GM18502 (cell line): Measurements from ENCODE around the gene SIRT2.
"Not testable (repeated sequence)": the region's sequence is repeated elsewhere in the genome, so short reads cannot be mapped to it uniquely, and the experiment has no call there.

Source experiments
- ATAC-seq: cut with Tn5 transposase; IDR thresholded peaks from one replicate; pipeline ENCODE4 v1.9.1; 2021; ENCODE audit warnings: mild to moderate bottlenecking; ENCODE audit not compliant: unreplicated experiment, poor library complexity

SIRT2 gene

DNA sequence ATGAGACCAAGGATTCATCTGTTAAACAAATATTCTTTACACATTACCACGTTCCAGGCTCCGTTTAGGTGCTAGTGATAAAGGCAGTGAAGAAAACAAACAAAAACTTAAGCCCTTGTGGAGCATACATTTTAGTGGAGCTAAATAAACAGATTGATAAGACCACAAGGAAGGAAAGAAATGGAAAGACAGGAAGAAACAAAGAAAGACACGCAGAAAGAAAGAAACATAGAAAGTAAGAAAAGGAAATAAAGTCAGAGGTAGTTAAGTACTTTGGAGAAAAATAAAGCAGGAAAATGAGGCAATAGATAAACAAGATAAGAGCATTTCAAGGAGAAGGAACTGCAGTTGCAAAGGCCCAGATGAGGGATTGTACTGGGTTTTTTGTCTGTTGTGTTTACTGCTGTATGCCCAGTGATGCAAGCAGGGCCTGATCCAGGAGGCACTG lies 1.3 kb upstream of the SIRT2 start:
- no peak for ATAC-seq

DNA sequence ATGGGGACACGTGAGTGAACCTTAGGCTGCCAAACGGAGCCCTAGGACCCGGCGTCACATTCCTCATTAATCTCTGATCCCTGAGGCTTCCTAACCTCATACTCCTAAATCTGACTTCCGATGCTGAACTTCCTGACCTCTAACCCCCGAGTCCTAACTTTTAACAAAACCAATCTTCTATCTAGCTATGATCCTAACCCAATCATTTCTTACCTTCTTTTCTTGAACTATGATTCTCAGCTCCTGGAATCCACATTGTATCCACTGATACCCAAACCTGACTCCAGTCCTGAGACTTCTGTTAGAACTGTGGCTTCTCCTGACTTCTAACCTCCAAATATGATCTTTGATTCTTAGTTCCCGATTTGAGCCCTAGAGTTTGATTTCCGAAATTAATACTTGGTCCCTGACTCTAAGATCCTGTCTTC lies 798 bp upstream of the SIRT2 start:
- no peak for ATAC-seq

DNA sequence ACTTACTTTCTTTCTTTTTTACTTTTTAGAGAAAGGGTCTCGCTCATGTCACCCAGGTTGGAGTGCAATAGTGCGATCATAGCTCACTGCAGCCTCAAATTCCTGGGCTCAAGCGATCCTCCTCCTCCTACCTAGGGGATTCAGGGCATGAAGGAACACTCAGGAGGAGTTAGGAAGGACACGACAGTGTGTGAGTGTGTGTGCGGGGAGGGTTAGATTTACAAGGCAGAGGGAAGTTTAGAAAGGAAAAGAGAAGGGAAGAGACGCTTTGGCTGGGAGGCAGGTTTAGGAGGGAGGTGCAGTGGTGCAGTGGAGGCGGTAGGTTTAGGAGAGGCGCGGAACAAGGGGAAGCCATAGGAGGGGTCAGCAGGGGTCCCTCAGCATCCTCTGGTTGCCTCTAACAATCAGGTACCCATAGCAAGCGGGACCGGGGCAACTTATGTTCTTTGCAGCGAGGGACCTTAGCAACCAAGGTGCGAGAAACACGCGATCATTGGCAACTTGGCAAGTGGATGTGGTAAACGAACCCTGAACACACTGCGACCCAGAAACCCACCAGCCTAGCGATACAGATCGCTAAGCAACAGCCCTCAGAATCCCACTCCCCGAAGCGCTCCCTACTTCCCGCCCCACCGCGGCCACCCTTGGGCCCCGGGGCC lies 501 bp downstream of the SIRT2 start:
- no peak for ATAC-seq

DNA sequence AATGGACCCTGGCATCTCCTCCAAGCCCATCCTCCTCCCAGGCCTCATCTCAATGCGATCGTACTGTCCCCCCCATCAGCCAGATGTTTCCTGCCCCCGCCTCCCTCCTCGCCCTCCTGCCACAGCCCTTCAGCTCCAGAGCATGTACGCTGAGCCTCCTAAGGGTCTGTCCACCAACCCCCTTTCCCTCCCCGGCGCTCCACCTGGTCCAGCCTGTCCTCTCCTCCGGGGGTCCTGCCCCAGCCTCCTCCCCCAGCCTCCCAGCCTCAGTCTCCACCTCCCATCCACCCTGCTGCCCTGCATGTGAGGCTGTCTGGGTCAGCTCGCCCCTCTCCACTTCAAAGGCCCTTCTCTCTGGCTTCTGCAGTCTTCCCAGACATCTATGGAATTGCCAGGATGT lies 4.5 kb downstream of the SIRT2 start:
- no peak for ATAC-seq

GRCh38 chr19:38893341-38893771 lies 6.1 kb downstream of the SIRT2 start:
- no peak for ATAC-seq

DNA sequence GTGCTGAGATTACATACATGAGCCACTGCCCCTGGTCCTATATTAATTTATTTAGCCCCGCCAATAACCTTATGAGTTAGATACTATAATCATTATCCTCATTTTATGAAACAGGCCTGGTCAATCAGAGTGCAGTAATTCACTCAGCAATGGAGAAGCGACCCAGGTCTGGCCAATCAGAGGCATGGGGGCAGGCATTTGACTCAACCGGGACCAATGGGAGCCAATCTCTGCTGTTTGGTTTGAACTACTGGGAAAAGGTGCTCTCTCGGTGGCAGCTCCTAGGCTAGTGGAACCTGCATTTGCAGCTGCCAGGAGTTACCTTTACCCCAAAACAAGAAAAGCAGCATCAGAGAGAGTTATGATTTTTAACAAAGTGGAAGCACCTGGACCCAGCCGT lies 6.6 kb downstream of the SIRT2 start:
- no peak for ATAC-seq

- no peak for ATAC-seq
Observed at GRCh38 chr19:38891771-38892170, 7.6 kb downstream of the SIRT2 start.

DNA sequence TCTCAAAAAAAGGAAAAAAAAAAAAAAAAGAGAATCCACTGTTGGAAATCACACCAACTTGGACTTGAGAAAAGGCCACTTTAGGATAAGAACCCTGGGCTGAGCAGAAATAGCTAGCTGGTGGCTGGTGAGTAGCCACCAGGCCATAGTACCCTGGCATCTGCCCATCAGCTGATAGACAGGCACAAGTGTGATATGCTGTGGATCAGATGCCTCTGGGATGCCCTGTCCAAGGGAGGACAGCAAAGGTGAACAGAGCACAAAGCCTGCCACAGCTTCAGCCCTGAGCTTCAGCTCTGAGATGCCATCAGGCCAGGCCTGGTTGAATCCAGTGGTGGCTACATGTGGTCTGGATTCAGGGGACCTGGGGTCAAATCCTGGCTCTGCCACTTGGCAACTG lies 8.7 kb downstream of the SIRT2 start:
- no peak for ATAC-seq

DNA sequence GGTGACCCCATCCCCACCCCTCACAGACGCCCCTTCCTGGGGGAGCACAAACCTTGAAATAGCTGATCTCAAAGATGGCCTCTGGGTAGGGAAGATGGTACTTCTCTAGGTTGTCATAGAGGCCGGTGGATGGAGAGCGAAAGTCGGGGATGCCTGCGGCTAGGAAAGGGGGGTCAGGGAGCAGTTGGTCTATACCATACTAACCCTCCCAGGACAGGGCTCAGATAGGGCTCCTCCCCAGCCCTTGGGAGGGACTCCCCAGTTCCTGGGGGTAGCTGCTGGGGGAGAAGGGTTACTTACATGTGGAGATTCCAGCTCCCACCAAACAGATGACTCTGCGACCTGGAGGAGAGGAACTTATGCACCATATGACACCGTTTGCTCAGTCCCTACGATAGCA lies 9.6 kb downstream of the SIRT2 start:
- no peak for ATAC-seq

DNA sequence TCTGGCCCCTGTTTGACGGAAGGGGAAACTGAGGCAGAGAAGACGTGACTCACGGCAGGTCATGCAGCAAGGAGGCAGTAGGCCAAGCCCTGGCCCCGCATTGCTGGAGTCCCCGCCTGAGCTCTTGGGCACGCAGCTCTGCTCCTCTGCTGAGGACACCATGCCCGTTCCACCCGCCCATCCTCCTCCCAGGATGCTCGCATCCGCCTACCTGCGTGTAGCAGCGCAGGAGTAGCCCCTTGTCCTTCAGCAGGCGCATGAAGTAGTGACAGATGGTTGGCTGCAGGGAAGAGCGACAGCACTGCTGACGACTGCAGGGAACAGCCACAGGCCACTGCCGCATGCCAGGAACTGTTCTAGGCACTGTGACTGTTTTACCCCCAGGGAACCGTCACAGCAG lies 10.5 kb downstream of the SIRT2 start:
- no peak for ATAC-seq

GRCh38 chr19:38884691-38885090 lies 14.7 kb downstream of the SIRT2 start:
- ATAC-seq: not testable (repeated sequence)

DNA sequence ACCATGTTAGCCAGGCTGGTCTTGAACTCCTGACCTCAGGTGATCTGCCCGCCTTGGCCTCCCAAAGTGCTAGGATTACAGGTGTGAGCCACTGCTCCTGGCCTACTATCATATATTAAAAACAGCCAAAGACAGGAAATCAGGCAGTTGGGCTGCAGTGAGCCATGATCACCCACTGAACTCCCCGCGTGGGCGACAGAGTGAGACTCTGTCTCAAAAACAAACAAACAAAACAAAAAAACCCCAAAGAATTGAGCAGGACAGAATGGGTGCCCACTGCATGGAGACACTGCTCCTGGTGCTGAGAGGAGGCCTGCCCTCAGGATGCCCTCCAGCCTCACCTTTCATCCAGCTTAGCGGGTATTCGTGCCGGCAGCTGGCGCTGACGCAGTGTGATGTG lies 16.1 kb downstream of the SIRT2 start:
- no peak for ATAC-seq

DNA sequence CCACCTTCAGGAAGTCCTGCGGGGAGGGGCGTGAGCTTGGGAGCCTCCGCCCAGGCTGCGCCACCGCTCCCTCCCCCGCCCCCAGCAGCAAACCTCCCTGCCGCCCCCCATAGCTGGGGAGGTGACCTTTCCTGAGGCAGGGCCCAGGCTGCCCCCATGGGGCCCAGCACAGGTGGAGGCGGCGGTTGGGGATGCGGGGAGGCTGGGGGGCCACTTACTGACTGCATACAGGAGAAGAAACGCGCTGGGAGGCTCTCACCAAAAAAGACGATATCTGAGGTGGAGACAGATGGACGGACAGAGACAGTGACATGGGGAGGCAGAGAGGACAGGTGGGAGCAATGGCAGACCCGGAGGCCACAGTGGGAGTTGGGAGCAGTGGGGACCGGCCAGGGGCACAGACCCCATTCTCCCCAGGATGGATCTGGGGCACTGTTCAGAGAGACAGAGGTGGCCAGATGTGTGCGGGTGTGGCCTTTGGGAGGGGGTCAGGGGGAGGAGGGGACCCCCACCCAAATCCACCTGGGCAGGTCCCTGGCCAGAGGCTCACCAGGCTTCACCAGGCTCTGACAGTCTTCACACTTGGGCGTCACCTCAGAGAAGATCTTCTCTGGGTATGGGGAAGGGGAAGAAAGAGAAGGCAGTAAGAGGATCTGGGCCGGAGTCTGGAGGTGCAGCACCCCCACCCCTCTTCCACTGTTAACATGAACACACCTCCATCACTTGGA lies 18.4 kb downstream of the SIRT2 start:
- ATAC-seq: no peak

DNA sequence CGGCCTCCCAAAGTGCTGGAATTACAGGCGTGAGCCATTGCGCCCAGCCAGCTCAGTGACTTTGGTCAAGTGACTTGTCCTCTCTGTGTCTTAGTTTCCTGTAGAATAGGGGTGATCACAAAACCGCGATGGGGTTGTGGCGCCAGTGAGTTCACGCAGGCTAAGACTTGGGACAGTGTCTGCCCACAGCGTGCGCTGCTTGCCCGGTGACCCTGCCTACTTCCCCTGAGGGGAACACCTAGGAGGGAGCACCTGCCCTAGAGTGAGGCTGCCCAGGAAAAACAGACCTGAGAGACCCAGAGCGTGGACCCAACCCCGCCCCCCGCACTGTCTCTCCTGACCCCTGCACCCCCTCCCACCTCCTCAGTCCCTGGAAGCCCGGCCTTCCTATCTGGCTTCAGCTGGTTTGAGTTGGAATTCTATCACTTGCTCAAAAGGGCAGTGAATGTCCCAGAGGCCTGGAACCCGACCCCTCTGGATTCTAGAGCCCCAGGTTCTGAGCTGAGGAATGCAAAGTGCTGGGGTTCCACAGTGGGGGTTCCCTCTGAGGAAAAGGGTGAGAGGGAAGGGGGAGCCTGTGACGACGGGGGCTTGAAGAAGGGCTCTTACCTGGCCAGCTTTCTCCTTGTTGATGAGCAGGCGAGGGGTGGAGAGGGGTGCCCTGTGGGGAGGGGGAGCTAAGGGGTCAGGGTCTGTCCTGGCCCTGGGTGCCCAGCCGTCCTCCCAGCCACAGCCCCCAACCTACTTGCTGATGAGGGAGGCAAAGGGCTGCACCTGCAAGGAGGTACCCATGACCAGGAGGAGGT lies 19.1 kb downstream of the SIRT2 start:
- ATAC-seq: no peak

- ATAC-seq: no peak
Observed at GRCh38 chr19:38879400-38879751, 20.0 kb downstream of the SIRT2 start.

- no peak for ATAC-seq
Observed at GRCh38 chr19:38878575-38879399, 20.6 kb downstream of the SIRT2 start.

DNA sequence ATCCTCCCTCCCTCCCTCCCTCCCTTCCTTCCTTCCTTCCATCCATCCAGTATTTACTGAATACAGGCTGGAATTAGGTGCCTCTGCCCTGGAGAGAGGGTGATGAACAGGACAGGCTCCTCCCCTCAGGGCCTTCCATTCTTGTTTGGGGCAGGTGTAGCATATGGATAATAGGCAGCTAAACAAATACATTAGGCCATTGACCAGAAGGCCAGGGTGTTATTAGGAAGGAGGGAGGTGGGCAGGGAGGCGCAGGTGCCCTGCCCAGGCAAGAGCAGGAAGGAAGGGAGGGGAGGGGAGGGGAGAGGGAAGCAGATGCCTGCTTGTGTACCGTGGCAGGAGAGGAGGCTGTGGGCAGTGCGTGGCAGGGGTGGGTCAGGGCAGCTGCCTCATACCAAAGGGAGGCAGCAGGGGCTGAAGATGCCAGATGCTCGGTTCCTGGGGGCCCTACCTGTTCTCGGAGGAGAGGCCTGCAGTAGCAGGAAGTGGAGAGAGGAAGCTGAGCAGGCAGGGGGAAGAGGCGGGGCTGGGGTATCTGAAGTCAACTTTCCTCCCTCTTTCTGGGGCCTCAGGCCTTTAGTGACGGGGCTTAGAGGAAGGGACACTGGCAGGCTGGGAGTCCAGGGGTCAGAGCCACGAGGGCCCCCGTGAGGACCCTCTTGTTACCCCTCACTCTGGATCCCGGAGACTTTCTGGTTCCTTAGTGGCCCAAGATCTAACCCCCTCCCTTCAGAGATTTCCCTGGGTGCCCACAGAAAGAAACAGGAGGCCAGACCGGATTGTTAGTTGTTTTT lies 21.4 kb downstream of the SIRT2 start, which contains the start of gene RINL:
RINL (minus strand) TSS at position 495 of the 794 bp plus-strand sequence. CDS start 1,533 bp downstream, outside the sequence.
- no peak for ATAC-seq

DNA sequence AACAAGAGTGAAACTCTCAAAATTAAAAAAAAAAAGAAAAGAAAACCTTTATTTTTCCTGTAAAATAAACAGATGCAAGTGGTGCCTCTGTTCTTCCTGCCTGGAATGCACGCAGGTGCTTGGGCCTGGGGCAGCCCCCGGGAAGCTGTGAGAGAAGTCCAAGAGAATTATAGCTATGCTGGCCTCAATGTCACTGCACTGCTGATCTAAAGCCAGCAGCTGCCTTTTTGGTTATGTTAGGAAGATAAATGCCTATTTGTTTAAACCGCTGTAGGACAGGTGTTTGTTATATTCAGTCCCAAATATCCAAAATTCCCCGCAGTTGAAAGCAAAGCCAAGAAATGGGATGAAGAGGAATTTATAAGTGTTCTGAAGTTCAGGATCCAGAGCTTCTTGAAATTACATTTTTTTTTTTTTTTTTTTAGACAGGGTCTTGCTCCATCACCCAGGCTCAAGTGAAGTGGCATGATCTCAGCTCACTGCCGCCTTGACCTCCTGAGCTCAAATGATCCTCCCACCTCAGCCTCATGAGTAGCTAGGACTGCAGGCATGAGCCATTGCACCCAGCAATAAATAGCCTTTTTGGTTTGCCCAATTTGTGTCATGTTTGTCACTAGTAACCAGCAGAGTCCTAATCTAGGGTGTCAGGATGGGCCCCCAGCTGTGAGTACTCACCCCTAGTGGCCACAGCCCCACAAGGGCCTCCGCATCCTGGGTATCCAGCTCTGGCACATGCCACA lies 23.6 kb downstream of the SIRT2 start:
- ATAC-seq: no peak

DNA sequence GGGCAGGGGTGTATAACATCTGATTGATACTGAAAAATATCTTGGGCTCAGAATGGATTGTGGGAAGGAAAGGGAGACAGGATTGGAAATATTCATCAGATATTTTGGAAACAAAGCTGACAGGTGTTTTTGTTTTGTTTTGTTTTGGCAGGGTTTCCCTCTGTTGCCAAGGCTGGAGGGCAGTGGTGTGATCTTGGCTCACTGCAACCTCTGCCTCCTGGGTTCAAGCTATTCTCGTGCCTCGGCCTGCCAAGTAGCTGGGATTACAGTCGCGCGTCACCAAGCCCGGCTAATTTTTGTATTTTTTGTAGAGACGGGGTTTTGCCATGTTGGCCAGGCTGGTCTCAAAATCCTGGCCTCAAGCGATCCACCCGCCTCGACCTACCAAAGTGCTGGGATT lies 26.0 kb downstream of the SIRT2 start:
- ATAC-seq: not testable (repeated sequence)
